Endothelial cell of umbilical vein (primary cell): ENCODE results near the gene PTP4A1. TPM values are rescaled to one million over a fixed set of nuclear protein-coding genes. Genes with fewer than 3 reads are reported as not detected.

ENCODE experiments used
- BruUV-seq: library from RNA; stranded (reverse); fragments of 400-500 nt; replicated peaks from 2 replicates; lab custom pipeline; 2021; lab: Mats Ljungman, UMichigan
- CTCF ChIA-PET: fragments of 300-600, 350-600 bp; sonication (Branson Sonifier 250); formaldehyde crosslinking; loops from one replicate; lab custom pipeline; 2021; ENCODE audit warnings: antibody characterized with exemption, inconsistent platforms; lab: Charles Lee
- POLR2A ChIA-PET: fragments of 300-600, 350-600 bp; sonication (Branson Sonifier 250); formaldehyde crosslinking; loops from one replicate; lab custom pipeline; 2021; ENCODE audit warnings: antibody characterized with exemption, inconsistent platforms; lab: Charles Lee
- DNase-seq: peaks from one replicate; pipeline ENCODE4 v3.0.0-alpha.2; 2011; ENCODE audit warnings: low read depth, low spot score
- FAIRE-seq: peaks from 2 replicates; lab custom pipeline; 2011; peaks lifted over from hg19 to GRCh38; lab: Jason Lieb, UNC
- H2AFZ ChIP-seq: 2 replicates; pipeline ENCODE4 v1.6.0; 2012; ENCODE audit warnings: low read depth, low read length, control low read depth, inconsistent platforms
- H3K27ac ChIP-seq: 2 replicates; pipeline ENCODE4 v1.5.1; 2011; ENCODE audit warnings: low read depth, mild to moderate bottlenecking, control low read depth, low read length, moderate library complexity; ENCODE audit not compliant: insufficient read depth
- H3K27me3 ChIP-seq, 2 experiments: 2 replicates each; pipeline versions ENCODE4 v1.6.0 to v1.6.1; 2011; ENCODE audit warnings: low read length in 2 of 2, mixed read lengths in 1 of 2; ENCODE audit not compliant: control insufficient read depth in 2 of 2, insufficient read depth in 2 of 2
- H3K36me3 ChIP-seq, 2 experiments: 2 replicates in 1 of 2; 3 replicates in 1 of 2; pipeline ENCODE4 v1.5.1; 2011; ENCODE audit warnings: low read length in 2 of 2, mild to moderate bottlenecking in 1 of 2, moderate library complexity in 1 of 2; ENCODE audit not compliant: control insufficient read depth in 2 of 2, insufficient read depth in 2 of 2; ENCODE audit errors: extremely low read depth in 1 of 2
- H3K4me1 ChIP-seq: 3 replicates; pipeline ENCODE4 v1.5.1; 2011; ENCODE audit warnings: mild to moderate bottlenecking, low read length; ENCODE audit not compliant: control insufficient read depth, insufficient read depth; ENCODE audit errors: extremely low read depth
- H3K4me2 ChIP-seq: 2 replicates; pipeline ENCODE4 v1.6.1; 2011; ENCODE audit warnings: low read length, control low read depth, mixed read lengths; ENCODE audit not compliant: insufficient read depth
- H3K4me3 ChIP-seq, 3 experiments: fragments of 200-600 bp in 1 of 3; sonication (generic), shearing (Covaris generic) in 1 of 3; replicated peaks in 1 of 3; 2 replicates each; pipeline ENCODE4 v1.5.1; 2011 to 2016; ENCODE audit warnings: control low read depth in 3 of 3, low read length in 3 of 3, mild to moderate bottlenecking in 2 of 3, inconsistent platforms in 1 of 3, low read depth in 1 of 3, moderate library complexity in 1 of 3; ENCODE audit not compliant: insufficient read depth in 1 of 3
- H3K79me2 ChIP-seq: 2 replicates; pipeline ENCODE4 v1.6.0; 2012; ENCODE audit warnings: low read length, inconsistent platforms; ENCODE audit not compliant: control insufficient read depth, insufficient read depth
- H3K9ac ChIP-seq: replicated peaks from 2 replicates; pipeline ENCODE3; 2011; ENCODE audit warnings: low read length, control low read depth; ENCODE audit not compliant: insufficient read depth; ENCODE audit errors: extremely low read depth
- H3K9me1 ChIP-seq: replicated peaks from 3 replicates; pipeline ENCODE4 v1.6.0; 2011; ENCODE audit warnings: mild to moderate bottlenecking, low read length; ENCODE audit not compliant: control insufficient read depth, insufficient read depth; ENCODE audit errors: extremely low read depth
- H3K9me3 ChIP-seq: replicated peaks from 2 replicates; pipeline ENCODE4 v1.5.1; 2012; ENCODE audit warnings: low read length, inconsistent platforms; ENCODE audit not compliant: control insufficient read depth, insufficient read depth
- H4K20me1 ChIP-seq: replicated peaks from 2 replicates; pipeline ENCODE3; 2011; ENCODE audit warnings: mild to moderate bottlenecking, low read length; ENCODE audit not compliant: control insufficient read depth, insufficient read depth; ENCODE audit errors: extremely low read depth
- EZH2 ChIP-seq: IDR thresholded peaks from 2 replicates; pipeline ENCODE4 v1.6.1; 2012; ENCODE audit warnings: borderline replicate concordance, low read depth, mild to moderate bottlenecking, moderate library complexity, low read length, inconsistent platforms; ENCODE audit not compliant: severe bottlenecking
- FOS ChIP-seq: IDR thresholded peaks from 2 replicates; pipeline ENCODE4 v1.6.1; 2011; ENCODE audit warnings: mild to moderate bottlenecking, low read length, moderate library complexity, borderline replicate concordance; ENCODE audit not compliant: insufficient read depth
- GATA2 ChIP-seq: IDR thresholded peaks from 2 replicates; pipeline ENCODE4 v1.7.0; 2011; ENCODE audit warnings: low read depth, mild to moderate bottlenecking, moderate library complexity, mixed read lengths, low read length; ENCODE audit not compliant: insufficient read length, insufficient read depth
- JUN ChIP-seq: IDR thresholded peaks from 2 replicates; pipeline ENCODE4 v1.6.1; 2011; ENCODE audit warnings: borderline replicate concordance, low read depth; ENCODE audit not compliant: insufficient read length, insufficient read depth
- MYC ChIP-seq: IDR thresholded peaks from one replicate; pipeline ENCODE4 v1.6.1; 2011; ENCODE audit warnings: mild to moderate bottlenecking, low read depth, low read length
- POLR2A ChIP-seq: IDR thresholded peaks from 2 replicates; pipeline ENCODE4 v1.6.1; 2012; ENCODE audit warnings: low read depth, mild to moderate bottlenecking, control low read depth, low read length
- POLR2AphosphoS5 ChIP-seq: IDR thresholded peaks from 2 replicates; pipeline ENCODE4 v1.6.1; 2012; ENCODE audit warnings: low read depth, mild to moderate bottlenecking, control low read depth, low read length, moderate library complexity; ENCODE audit not compliant: insufficient read depth
- dilution Hi-C: fragments of 300-500 bp; cut with MboI; formaldehyde crosslinking; loops from one replicate; pipeline ENCODE4 v1.15.0; 2019; ENCODE audit warnings: low sequenced_read_pairs; ENCODE audit not compliant: extremely low pct_ligation_motif_present
- intact Hi-C: fragments of 100-400 bp; cut with micrococcal nuclease; formaldehyde crosslinking; loops from one replicate; pipeline ENCODE4 v1.10.0; 2022
- polyA plus RNA-seq, 4 experiments: library from polyadenylated mRNA; depleted of rRNA in 3 of 4; stranded (reverse) in 3 of 4; unstranded in 1 of 4; fragments of >200 nt; gene quantifications; 2 replicates each; pipeline versions ENCODE4 v1.2.1 to v1.2.3, GENCODE V29; 2011 to 2012; ENCODE audit warnings: missing spikeins in 1 of 4
- total RNA-seq: library from RNA; stranded (reverse); gene quantifications from 2 replicates; pipeline ENCODE4 v1.2.3, GENCODE V29; 2021
- TF ChIP-seq, protein P1 (sequence below): IDR thresholded peaks from 2 replicates; pipeline ENCODE4 v1.6.1; 2011; ENCODE audit not compliant: insufficient read depth, insufficient read length
- TF ChIP-seq, protein P2 (sequence below), 2 donors: IDR thresholded peaks; 1 replicate in 1 of 2; 2 replicates in 1 of 2; pipeline ENCODE4 v1.5.1; 2011; ENCODE audit warnings: low read length in 2 of 2, mild to moderate bottlenecking in 2 of 2, moderate library complexity in 2 of 2, control low read depth in 1 of 2, inconsistent platforms in 1 of 2, low read depth in 1 of 2; ENCODE audit not compliant: insufficient read depth in 1 of 2; ENCODE audit errors: extremely low read depth in 1 of 2

Gene PTP4A1
- total and polyA plus RNA-seq, 2 donors (not counting 3 experiments of a cell fraction or from before 2014, with no cell fraction given), result 10.8 to 58.4 TPM

DNA sequence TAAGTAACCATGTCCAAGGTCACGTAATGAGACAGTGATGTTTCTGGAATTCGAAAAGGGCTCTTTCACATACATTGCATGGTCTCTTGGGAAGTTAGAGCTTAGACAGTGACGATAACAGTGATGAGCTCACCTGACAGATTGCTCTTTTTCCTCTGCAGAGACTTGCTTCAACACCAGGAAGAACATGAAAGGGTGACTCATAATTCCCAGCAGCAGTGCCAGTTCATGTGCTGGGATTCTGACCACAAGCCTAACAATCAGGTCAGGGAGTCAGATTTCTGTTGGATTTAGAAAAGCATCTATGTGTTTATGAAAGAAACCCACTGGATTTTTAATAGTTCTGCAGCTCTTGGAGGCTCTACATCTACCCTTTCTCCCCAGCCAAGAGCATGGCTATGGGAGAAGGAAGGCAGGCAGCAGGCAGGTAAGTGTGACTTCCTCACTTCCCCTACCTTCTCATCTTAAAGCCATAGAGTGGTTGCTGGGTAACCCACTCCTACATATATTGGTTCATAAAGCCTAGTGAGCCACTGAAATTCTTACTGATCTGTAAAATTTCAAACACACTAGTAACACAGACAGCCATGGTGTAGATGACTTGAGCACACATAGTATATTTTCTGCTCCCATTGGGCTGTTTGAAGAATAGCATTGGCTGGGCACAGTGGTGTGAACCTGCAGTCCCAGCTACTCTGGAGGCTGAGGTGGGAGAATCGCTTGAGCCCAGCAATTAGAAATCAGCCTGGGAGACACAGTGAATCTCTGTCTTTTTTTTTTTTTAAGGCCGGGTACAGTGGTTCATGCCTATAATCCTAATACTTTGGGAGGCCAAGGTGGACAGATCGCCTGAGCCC, 44.4 kb upstream of the PTP4A1 start:
- H3K4me1 ChIP-seq, result no peaks in the 10 kb centered on the region
- H3K27me3 ChIP-seq, result no peaks in the 10 kb centered on the region
- no peak overlapping the region for H3K9ac ChIP-seq
- H3K79me2 ChIP-seq, result no peaks in the 10 kb centered on the region
- BruUV-seq, result no TSS peak
- no peak overlapping the region for H2AFZ ChIP-seq
- no peaks in the 10 kb centered on the region for H3K9me3 ChIP-seq
- no peaks in the 10 kb centered on the region for H3K9me1 ChIP-seq
- H3K36me3 ChIP-seq, result no peaks in the 10 kb centered on the region
- no peaks in the 10 kb centered on the region for H4K20me1 ChIP-seq
- no peak overlapping the region for H3K4me3 ChIP-seq
- DNase-seq, result peak; percentile 51
- TF ChIP-seq EZH2 (no peak), GATA2 (no peak), POLR2A (no peak), MYC (no peak), FOS (peak; percentile 71), POLR2AphosphoS5 (no peak), JUN (peak; percentile 20)
- TF ChIP-seq, protein P1, sequence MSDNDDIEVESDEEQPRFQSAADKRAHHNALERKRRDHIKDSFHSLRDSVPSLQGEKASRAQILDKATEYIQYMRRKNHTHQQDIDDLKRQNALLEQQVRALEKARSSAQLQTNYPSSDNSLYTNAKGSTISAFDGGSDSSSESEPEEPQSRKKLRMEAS, result no peak
- TF ChIP-seq, protein P2, sequence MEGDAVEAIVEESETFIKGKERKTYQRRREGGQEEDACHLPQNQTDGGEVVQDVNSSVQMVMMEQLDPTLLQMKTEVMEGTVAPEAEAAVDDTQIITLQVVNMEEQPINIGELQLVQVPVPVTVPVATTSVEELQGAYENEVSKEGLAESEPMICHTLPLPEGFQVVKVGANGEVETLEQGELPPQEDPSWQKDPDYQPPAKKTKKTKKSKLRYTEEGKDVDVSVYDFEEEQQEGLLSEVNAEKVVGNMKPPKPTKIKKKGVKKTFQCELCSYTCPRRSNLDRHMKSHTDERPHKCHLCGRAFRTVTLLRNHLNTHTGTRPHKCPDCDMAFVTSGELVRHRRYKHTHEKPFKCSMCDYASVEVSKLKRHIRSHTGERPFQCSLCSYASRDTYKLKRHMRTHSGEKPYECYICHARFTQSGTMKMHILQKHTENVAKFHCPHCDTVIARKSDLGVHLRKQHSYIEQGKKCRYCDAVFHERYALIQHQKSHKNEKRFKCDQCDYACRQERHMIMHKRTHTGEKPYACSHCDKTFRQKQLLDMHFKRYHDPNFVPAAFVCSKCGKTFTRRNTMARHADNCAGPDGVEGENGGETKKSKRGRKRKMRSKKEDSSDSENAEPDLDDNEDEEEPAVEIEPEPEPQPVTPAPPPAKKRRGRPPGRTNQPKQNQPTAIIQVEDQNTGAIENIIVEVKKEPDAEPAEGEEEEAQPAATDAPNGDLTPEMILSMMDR (IDR thresholded peaks at IDR 0.05; ENCODE audit: extremely low read depth in 1 of 2, insufficient read depth in 1 of 2, low read depth in 1 of 2, low read length in 2 of 2), result no peak
- intact Hi-C loops (no loop called here), dilution Hi-C loops (no loop called here)
- CTCF ChIA-PET, result no interaction called here
- FAIRE-seq, result no peak
- no peak overlapping the region for H3K27ac ChIP-seq
- no peak overlapping the region for H3K4me2 ChIP-seq
- POLR2A ChIA-PET, result no interaction called here
